ENCODE data around the gene STXBP1.
A peak's percentile ranks its signal among the peaks of the same experiment; 100 is the strongest.

Gene STXBP1

DNA sequence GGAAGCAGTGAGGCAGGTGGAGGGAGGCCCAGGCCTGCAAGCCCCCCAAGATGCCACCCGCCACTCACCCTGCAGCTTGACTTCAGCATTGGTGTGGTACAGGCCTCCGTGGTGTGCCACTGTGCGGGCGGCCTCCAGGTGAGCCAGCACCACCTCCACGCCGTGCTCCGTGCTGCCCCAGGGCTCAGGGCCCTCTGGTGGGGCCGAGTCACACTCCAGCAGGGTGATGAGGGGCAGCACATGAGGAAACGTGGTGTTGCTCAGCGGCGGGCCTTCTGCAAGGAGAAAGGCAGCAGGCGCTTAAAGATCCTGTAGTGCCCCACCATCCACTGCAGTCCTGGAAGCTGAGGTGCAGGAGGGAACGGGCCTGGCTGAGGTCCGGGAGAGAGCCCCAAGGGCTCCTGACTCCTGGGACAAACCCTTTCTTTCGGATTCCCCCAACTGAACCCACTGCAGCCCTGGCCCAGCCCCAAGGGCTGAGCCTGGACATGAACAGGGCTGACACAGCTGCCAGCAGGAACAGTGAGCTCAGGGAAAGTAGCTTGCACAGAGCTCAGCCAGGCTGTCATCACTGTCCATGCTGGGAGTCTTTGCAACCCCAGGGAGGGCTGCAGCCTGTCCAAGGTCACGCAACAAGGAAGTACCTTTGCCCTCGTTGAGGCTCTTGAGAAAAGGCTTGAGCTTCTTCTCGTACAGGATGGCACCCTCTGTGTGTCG, 127.7 kb downstream of the STXBP1 start:
- DNase-seq = no peak

DNA sequence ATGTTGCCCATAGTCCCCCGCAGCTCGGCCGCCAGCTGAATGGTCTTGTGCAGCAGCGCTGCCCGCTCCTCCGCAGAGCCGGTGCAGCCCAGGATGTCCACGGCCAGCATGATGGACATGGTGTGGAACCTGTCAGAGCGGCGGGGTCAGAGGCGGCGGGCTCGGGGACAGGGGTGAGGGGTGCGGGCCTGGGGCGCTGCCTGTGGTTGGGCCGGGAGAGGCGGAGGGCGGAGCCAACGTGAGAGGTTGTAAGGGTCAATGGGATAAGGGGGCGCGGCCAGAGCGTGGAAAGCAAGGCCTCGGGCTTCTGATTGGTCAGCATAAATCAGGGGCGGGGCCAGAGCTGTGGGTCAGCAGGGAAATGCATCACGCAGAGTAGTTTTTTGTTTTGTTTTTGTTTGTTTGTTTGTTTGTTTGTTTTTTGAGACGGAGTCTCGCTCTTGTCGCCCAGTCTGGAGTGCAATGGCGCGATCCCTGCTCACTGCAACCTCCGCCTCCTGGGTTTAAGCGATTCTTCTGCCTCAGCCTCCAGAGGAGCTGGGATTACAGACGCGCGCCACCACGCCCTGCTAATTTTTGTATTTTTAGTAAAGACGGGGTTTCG, 129.9 kb downstream of the STXBP1 start:
- DNase-seq = peak; percentile 58
